HG02678 (cell line): ENCODE measurements around the gene FBLN5.
"Not testable (repeated sequence)": the region's sequence is repeated elsewhere in the genome, so short reads cannot be mapped to it uniquely, and the experiment has no call there.

Experiments used
- ATAC-seq: cut with Tn5 transposase; IDR thresholded peaks from one replicate; pipeline ENCODE4 v1.9.1; 2021; ENCODE audit warnings: mild to moderate bottlenecking, moderate library complexity; ENCODE audit not compliant: unreplicated experiment

Gene FBLN5

DNA sequence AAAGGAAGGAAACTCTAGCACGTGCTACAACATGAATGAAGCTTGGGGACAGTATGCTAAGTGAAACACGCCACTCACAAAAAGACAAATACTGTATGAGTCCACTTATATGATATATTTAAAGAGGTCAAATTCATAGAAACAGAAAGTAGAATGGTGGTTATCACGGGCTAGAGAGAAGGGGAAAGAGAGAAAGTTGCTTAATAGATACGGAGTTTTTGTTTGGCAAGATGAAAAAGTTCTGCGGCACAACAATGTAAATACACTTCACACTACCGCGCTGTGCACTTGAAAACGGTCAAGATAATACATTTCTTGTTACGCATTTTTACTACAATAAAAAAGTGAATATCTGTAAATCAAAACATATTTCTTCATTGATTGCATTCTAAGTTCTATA is 37.3 kb downstream of the FBLN5 start:
- no peak for ATAC-seq

DNA sequence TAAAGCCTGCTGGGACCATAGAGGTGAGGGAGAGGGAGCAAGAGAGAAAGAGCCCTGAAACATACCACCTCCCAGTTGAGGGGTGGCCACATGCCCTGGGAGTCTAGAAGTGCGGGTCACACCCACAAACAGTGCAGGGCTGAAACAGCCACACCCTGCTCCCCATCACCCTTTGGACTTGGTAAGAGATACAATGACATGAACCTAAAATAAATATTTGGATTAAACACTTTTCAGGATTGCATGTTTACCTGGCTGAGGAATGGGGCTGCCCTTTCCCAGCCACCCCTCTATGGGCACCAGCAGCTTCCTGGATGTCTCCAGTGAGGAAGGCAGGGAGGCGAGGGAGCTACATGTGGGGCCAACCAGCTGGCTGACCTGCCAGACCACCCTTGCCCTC is 41.1 kb downstream of the FBLN5 start:
- ATAC-seq: no peak

DNA sequence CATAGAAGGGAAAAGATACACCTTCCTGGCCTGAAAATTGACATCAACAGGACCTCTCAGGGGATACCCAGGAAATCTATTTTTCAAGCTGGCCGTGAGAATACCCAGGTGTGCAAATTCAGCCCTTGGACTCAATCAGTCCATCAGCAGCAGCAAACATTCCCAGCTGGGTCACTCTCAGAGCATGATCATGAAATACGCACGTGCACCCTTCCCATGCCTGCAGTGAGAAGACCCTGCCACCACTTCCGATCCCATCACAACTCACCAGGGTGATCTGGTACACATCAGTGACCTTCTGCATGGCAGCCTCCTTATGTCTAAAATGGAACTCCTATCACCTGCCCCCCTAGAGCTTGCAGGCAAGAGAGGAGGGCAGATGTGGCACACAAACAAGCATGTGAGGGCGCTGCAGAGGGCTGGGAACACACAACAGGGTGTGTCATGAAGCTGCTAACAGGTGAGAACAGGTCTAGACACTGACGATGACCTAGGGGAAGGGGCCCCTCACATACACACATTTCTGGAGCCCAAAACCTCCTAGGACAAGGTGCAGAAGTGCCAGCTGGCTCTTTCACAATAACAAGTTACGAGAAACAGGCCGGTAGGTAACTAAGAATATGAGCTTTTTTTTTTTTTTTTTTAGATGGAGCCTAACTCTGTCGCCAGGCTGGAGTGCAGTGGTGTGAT is 42.4 kb downstream of the FBLN5 start:
- ATAC-seq: no peak

DNA sequence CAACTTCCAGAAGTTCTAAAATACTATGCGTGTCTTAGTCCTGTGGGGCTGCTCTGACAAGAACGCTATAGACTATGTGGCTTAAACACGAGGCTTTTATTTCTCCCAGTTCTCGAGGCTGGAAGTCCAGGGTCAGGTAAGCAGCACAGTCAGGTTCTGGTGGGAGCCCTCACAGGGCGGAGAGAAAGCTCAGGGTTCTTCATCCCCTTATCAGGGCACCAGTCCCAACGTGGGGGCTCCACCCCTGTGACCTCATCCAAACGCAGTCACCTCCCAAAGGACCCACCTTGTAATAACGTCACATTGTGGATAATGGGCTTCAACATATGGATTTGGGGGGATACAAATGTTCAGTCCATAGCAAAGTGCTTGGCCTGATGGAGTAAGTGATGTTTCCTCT is 43.0 kb downstream of the FBLN5 start:
- ATAC-seq: no peak

DNA sequence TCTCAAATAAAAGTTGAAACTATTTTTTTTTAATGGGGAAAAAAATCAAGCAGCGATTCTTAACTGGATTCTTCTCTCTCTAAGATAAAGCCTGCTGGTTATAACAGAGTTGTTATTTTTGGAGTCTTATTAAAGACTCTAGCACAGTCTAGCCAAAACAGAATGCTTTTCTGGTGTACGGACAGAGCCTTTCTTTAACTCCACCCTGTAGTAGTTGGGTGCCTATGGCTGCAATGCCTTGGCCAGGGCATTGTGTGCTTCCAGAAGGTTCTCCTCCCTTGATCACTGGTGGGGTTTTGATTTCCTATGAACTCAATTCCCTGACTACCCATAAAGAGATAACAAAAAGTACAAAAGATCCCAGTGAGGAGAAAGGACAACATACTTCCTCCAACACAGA is 44.4 kb downstream of the FBLN5 start:
- no peak for ATAC-seq

DNA sequence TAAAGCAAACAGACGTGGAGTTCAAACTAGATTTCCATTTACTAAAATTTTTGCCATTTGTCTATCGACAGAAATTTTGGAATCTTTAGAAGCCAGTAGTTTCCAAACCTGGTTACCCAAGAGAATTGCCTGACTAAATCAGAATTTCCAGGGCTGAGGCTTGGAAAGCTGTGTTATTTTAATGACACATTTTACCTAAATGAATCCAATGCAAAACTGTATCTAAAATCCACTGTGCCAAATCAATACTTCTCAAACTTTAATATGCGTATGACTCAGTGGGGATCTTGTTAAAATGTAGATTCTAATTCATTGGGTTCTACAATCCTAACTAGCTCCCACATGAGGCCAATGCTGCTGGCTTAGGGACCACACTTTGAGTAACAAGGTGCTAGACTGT is 45.2 kb downstream of the FBLN5 start:
- ATAC-seq: no peak

DNA sequence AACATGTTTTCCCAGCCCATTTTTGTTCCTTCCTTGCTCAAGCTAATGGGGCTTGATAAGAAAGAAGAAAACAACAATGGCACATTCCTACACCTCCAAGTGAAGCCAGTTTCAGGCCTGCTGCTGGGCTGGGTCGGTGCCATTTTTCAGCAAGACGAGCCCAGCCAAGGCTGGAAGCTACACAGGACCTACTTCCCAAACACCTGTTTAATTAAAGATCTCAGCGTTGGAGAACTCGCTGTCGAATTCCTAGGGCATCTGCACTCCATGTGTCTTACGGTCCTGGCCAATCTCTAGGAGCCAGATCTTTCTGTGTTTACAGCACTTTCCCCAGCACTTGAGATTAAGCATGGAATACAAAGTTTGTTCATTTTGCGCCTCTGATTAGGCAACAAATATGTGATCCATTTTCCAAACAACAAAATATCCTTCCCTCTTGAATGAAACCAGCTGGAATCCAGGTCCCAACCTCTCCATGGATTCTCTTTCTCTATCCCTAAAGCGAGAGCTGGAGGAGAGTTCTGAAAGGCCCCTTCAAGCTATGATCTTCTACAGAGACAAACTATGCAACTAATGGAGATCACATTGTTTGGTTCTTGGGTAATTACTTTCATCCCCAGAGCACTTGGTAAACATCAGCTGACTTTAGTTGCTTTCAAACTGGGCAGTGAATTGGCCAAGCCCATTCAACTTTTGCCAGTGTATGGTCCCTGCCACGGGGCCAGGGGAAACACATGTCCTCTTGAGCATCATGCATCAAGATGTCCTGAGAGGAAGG is 45.9 kb downstream of the FBLN5 start:
- ATAC-seq: no peak

DNA sequence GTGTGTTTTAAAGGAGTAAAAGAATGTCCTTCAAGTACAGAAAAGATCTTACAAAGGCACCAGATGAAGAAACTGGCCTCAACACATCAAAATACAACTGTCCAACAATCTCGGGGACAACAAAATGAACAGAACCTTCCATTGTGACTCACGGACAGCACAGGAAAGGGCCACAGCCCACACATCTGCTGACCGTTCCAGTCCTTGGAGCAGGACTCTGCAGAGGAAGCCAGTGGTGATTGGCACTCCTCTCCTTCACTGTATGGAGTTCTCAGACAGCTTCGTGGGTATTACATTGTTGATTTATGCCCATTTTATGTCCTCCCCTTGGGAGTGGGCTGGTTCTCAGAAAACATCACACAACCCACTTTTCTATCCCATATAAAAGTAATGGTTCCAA is 47.7 kb downstream of the FBLN5 start:
- ATAC-seq: no peak

DNA sequence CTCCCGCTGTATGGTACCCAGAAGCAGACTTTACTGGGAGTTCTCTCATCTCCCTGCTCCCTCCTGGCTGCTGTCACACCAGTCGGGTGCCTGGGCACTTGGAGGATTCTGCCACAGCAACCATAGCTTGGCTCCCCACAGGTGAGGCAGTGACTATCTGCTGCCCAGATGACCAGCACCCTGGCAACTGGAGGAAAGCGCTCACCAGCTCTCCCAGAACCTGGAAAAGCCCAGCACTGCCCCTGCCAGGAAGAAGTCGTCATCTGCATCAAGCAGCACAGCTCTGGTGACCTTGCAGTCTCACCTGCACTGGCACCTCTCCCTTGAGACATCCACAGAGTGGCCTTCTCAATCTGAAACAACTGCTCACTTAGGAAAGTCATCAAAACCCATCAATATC is 48.3 kb downstream of the FBLN5 start:
- no peak for ATAC-seq

DNA sequence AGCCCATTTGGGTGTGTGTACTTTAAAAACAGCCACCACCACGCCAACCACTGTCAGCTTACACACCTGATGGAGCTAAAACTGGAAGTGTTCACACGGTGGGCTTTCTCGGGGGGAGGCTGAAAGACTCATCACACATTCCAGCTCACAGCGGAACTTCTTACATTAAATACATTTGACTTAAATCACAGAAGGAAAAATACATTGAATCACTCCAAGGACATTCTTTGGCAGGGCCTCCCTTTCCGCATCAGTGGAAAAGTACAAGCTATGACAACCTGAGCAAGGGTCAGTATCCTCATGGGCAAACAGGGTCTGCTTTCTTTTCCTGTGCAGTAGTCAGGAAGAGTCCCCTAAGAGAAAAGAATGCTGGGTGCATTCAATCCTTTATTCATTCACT is 49.1 kb downstream of the FBLN5 start:
- no peak for ATAC-seq

DNA sequence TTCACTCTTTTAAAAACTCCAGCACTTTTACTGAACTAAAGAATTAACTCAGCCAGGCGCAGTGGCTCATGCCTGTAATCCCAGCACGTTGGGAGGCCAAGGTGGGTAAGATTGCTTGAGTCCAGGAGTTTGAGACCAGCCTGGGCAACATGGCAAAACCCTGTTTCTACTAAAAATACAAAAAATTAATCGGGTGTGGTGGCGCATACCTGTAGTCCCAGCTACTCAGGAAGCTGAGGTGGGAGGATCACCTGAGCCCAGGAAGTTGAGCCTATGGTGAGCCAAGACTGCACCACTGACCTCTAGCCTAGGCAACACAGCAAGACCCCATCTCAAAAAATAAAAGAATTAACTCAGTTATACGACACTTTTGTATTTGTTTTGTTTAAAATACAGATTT is 49.8 kb downstream of the FBLN5 start:
- not testable (repeated sequence) for ATAC-seq

DNA sequence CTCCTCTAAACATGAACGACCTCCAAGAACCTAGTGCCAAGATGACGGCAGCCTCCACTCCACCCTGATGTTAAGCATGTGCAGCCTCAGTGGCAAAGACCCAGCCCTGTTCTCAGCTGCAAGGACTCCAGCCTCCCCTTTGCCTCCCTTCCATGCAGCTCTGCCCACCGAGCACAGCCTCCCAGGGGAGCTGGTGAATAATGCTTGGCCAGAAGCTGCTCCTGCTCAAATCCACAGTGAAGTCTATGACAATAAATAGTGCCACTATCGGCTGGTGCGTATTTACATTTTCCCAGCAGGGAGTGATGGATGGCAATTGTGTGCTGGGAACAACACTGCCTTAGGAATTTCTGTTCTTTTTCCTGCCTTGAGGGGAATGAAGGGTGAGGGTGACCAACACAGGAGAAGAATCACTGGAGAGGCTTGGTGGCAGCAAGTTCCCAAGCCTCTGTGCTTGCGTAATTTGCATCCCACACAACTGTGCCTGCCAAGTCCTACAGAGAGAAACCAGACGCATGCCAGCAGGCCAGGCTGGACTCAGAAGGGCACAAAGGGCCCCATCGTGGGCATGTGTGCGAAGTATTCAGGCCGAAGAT is 50.3 kb downstream of the FBLN5 start:
- no peak for ATAC-seq

DNA sequence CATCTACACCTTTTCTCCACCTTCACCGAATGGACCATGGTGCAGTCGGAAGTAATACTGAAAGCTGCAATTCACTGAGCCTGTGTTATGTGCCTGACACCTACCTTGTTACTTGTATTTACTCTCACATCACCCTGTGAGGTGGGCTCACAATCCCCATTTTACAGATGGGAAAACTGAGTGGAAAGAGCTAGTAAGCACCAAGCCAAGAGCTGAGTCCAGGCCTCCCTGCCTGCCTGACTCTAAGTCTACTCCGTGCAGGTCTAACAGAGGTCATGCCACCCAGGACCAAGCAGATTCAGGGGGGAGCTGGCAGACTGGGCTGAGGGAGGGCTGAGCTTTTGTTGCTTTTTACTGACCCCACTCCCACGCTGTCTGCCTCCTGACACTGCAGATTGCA is 51.1 kb downstream of the FBLN5 start:
- ATAC-seq: no peak

DNA sequence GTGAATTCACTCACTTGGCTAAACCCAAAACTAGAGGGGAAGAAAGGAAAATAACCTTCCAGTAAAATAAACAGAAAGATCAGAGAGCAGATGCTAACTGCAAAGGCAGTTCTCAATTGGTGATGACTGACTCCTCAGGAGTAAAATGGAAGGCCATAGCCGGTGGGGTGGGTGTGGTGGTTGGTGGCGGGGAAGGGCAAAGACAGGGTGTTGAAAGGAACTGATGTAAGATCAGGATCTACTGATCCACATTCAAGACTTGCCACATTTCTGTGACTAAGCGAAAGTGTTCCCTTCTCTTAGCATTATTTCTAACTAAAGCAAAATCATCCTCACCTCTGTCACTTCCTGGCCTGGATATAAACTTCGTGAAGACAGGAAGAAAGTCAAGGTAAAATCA is 53.8 kb downstream of the FBLN5 start:
- no peak for ATAC-seq

DNA sequence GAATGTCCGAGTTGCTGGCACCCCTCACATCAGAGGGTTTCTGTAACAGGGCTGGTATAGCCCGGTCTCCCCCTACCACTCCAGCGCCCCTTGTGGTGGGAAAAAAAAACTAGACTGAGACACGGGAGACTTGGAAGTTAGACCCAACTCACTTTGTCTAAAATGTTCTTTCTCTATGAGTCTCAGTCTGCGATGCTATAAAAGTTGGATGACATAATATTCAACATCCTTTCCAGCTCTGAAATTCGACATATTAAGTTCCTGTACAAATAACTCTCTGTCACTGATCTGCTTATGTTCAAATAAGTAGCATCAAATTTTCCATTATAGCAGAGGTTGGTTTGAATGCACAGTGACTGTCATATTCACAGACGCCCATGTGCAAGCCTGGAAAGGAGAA is 54.5 kb downstream of the FBLN5 start:
- ATAC-seq: no peak

DNA sequence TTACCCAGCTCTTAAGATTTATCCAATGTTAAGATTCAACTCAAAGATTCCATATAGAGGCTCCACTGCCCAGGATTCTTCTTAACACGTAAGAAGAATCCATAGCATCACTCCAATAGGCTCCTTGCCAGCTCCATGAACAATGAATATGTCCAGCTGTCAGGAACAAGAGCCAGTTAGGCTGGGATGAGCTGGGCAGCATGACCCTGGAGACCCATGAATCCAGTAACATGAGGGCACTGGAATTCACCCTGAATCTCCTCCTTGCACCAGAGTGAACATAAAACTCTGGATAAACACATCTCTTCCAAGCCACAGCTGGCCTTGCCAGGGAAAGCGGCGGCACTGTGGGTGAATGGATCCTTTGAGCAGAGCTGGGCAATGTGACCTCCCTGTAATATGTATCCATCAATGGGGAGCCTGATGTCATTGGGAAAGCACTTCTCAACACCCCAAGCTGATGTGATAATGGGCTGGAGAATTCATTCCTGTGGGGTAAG is 55.7 kb downstream of the FBLN5 start:
- ATAC-seq: no peak

DNA sequence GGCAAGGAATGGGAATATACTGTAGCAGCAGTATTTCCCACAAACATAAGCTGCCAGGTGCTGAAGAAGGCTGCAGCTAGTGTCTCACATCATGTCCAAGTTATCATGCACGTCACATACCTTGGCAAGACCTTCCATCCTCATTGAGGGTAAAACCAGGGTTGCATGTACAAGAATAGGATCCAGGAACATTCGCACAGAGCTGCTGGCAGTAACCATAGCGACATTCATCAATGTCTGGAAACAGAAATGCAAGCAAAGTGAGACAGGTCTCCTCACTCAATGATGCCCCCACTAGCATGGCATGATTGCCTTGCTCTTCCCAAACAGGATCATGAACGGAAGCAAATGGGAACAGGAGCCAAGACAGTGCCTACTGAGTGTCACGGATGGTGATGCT is 56.4 kb downstream of the FBLN5 start:
- no peak for ATAC-seq

DNA sequence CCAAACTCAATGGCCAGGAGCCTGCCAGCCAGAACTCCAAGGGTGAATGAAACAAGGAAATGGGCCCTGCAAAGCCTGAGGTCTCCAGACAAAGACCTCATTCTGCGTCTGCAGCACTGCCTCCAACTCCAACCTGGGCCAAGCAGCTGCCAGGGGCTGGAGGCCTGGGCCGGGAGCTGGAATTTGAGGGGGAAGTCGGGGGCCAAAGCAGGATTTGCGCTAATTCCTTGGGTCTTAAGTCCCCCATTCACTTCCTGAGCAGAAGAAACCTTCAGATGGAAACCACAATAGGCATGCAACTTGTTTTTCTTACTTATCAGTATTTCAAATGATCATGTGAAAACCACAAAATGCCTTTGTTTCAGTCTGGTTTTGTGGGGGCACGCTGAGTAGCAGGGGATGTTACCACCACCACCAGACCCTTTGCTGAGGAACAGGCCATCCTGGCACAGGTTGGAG is 57.2 kb downstream of the FBLN5 start:
- no peak for ATAC-seq

DNA sequence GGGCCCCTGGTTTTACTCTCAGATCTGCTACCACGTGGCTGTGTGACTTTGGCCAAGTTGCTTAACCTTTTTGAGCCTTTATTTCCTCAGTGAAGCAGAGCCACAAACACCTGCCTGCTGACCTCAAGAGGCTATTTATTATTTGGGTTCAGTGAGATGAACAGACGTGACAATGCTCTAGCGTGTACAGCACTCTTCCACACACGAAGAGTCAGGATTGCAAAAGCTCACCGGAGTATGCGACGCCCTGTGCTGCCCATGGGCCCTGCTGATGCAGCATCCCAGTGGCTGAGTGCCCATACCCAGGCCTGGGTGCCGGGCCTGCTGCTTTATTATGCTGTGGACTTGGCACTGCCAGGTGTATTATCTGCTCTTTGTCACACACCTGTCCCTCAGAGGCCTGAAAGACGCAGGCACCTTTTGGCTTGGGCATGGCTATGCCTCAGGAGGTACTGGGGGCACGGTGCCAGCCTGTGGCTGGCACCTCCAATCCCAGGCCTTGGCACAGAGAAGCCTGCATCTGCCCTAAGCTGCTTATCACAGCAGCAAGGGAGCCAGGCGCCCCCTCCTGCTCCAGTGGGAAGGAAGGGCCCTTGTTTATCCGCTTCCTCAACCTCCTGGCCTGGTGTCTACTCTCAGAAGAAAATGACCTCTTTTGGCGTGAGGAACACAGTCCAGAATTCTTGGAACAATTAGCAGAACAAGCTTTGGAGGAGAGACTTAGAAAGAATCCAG is 57.9 kb downstream of the FBLN5 start:
- ATAC-seq: no peak

DNA sequence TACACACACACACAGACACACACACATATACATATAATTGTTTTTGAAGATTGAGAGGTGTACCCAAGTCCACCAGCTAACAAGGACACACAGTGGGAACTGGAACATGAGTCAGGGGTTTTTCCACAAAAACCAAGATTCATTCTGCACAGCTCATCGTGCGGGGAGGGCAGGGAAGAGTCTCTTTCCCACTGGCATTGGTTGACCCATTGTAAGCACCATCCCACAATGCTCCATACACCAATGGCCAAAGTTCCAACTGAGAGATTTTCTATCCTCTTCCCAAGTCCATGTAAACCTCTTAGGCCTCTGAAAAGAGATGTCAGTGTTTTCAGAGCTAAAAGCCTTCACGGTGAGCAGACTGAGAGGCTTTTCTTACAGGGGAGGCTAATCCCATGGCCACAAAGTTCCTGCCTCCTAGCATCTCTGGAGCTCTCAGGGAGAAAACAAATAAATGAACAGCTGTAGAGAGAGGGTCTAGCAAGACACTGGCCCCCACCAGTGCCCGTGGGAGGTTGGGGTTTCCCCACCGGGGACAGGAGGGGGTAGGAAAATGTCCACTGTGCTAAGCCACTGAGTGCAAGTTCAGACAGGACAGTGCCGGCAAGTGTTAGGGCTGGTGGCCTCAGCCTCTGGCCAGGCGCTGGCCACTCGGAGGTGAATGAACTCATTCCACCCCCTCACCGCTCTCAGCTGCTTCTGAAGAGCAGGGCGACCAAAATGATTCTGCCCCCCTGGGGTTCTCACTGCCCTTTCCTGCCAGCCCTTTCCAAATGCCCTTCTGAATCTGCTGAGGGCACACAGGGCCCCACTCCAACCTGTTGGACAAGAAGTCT is 58.6 kb downstream of the FBLN5 start:
- ATAC-seq: no peak
